ENCODE results near the gene GJD2. TPM values are rescaled to one million over a fixed set of nuclear protein-coding genes. Genes with fewer than 3 reads are reported as not detected.

Gene GJD2
- total RNA-seq, 1 experiment from 2014 or later, result not detected

GRCh38 chr15:34773013-34773412 is 18.2 kb upstream of the GJD2 start:
- no peak for DNase-seq (ENCODE audit: low read depth)

- DNase-seq (ENCODE audit: low read depth), result no peak
Observed at GRCh38 chr15:34772312-34772711, 17.5 kb upstream of the GJD2 start.

GRCh38 chr15:34769711-34770110 is 14.9 kb upstream of the GJD2 start:
- DNase-seq (ENCODE audit: low read depth), result no peak

GRCh38 chr15:34768530-34768929 is 13.7 kb upstream of the GJD2 start:
- DNase-seq (ENCODE audit: low read depth), result no peak

GRCh38 chr15:34765741-34766140 is 10.9 kb upstream of the GJD2 start:
- DNase-seq (ENCODE audit: low read depth), result no peak

- no peak for DNase-seq (ENCODE audit: low read depth)
Observed at GRCh38 chr15:34760909-34761308, 6.1 kb upstream of the GJD2 start.

- DNase-seq (ENCODE audit: low read depth), result no peak
Observed at GRCh38 chr15:34759992-34760391, 5.2 kb upstream of the GJD2 start.

GRCh38 chr15:34759347-34759746 is 4.5 kb upstream of the GJD2 start:
- DNase-seq (ENCODE audit: low read depth), result no peak

GRCh38 chr15:34757262-34757661 is 2.5 kb upstream of the GJD2 start:
- DNase-seq (ENCODE audit: low read depth), result no peak

GRCh38 chr15:34755419-34755773 is 598 bp upstream of the GJD2 start:
- DNase-seq (ENCODE audit: low read depth), result no peak

GRCh38 chr15:34754171-34754601 is 612 bp downstream of the GJD2 start:
- DNase-seq (ENCODE audit: low read depth), result no peak

- peak; percentile 52 for DNase-seq (ENCODE audit: low read depth)
Observed at GRCh38 chr15:34753236-34753894, 1.4 kb downstream of the GJD2 start.

GRCh38 chr15:34749691-34750090 is 5.1 kb downstream of the GJD2 start:
- no peak for DNase-seq (ENCODE audit: low read depth)

- no peak for DNase-seq (ENCODE audit: low read depth)
Observed at GRCh38 chr15:34739346-34739745, 15.5 kb downstream of the GJD2 start.

- DNase-seq (ENCODE audit: low read depth), result no peak
Observed at GRCh38 chr15:34738002-34738401, 16.8 kb downstream of the GJD2 start.

- DNase-seq (ENCODE audit: low read depth), result peak; percentile 11
Observed at GRCh38 chr15:34737477-34737876, 17.3 kb downstream of the GJD2 start.

- DNase-seq (ENCODE audit: low read depth), result no peak
Observed at GRCh38 chr15:34734303-34734702, 20.5 kb downstream of the GJD2 start.

- DNase-seq (ENCODE audit: low read depth), result no peak
Observed at GRCh38 chr15:34733621-34734020, 21.2 kb downstream of the GJD2 start.

GRCh38 chr15:34732430-34732829 is 22.4 kb downstream of the GJD2 start:
- no peak for DNase-seq (ENCODE audit: low read depth)

- DNase-seq (ENCODE audit: low read depth), result no peak
Observed at GRCh38 chr15:34730701-34731100, 24.1 kb downstream of the GJD2 start.

GRCh38 chr15:34729886-34730285 is 24.9 kb downstream of the GJD2 start:
- DNase-seq (ENCODE audit: low read depth), result no peak

GRCh38 chr15:34729056-34729455 is 25.7 kb downstream of the GJD2 start:
- DNase-seq (ENCODE audit: low read depth), result no peak

GRCh38 chr15:34726406-34727100 is 28.2 kb downstream of the GJD2 start:
- no peak for DNase-seq (ENCODE audit: low read depth)

GRCh38 chr15:34725556-34725955 is 29.2 kb downstream of the GJD2 start:
- DNase-seq (ENCODE audit: low read depth), result no peak

All from RPMI7951 (cell line).